Cardiac septum (tissue), 1 donor: Measurements from ENCODE around the gene EFCAB5. TPM values are rescaled to one million over a fixed set of nuclear protein-coding genes. Genes with fewer than 3 reads are reported as not detected.
"Not testable (repeated sequence)": the region's sequence is repeated elsewhere in the genome, so short reads cannot be mapped to it uniquely, and the experiment has no call there.

Source experiments
- DNase-seq: peaks from one replicate; pipeline ENCODE4 v3.0.0-alpha.2; 2020; ENCODE audit warnings: low spot score
- intact Hi-C: fragments of 100-400 bp; cut with DNase I; formaldehyde crosslinking; loops from one replicate; pipeline ENCODE4 v1.14.0; 2022
- microRNA-seq: library from miRNA; unstranded; fragments of <30 nt; microRNA quantifications from one replicate; pipeline ENCODE4 v1.2.0, GENCODE V29; 2020
- total RNA-seq: library from RNA; stranded (reverse); fragmentation: NEBNext Ultra II Directional; extraction: Animal tissue kit (Norgen Biotek cat#: 25700); gene quantifications from one replicate; pipeline ENCODE4 v1.2.1, GENCODE V29; 2021
- donor health status: DM: no; HTN: no; CAD: no.

EFCAB5 gene
- total RNA-seq, 1 donor from 2014 or later, result not detected

DNA sequence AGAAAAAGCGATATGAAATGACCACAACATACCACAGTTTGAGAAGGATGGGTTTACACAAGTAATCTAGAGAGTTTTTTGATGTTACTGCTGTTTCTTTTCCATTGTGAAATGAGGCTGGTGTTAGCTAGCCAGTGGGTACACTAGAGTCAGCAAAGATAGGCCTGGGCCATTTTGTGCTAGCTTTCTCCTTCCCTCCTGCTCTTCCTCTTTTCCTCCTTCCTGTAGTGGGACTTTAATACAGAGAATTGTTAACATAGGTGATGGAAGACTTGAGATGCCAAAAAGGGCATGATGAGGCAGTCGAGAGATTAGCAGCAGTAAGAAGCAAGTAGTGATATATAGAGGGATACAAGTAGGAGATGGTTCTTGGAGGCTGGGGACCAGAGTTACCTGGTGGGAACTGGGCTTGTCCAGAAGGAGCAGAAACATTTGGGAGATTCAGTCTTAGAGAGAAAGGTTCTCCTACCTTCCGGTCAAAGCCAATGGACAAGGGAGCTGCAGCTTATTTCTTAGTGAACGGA is 182.9 kb downstream of the EFCAB5 start:
- intact Hi-C loops, result no loop called here
- DNase-seq, result no peak

DNA sequence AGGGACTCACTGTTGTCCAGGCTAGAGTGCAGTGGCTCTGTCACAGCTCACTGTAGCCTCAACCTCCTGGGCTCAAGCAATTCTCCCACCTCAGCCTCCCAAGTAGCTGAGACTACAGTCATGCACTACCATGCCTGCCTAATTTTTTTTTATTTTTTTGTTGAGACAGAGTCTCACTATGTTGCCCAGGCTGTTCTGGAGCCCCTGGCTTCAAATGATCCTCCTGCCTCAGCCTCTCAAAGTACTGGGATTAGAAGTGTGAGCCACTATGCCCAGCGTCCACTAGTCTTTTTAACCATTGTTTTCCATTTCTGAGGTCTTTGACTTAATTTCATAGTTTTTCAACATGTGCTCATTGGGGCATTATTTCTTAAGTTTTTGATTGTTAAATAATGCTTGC is 188.7 kb downstream of the EFCAB5 start:
- intact Hi-C loops, result loop anchor here (10.0 kb wide), 1 partner anchor 55 kb away; no protein-coding TSS in a partner anchor
- no peak for DNase-seq

DNA sequence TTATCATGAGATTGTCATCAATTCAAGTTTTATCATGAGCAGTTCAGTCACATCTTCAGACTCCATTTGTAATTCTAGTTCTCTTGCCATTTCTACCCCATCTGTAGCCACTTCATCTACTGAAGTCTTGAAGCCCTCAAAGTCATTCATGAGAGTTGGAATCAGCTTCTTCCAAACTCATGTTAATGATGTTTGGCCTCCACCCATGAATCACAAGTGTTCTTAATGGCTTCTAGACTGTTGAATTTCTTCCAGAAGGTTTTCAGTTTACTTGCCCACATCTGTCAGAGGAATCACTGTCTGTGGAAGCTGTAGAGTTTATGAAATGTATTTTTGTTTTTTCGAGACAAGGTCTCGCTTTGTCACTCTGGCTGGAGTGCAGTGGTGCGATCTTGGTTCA is 191.2 kb downstream of the EFCAB5 start:
- intact Hi-C loops, result loop anchor here (10.0 kb wide), 1 partner anchor 52 kb away; no protein-coding TSS in a partner anchor
- DNase-seq, result no peak

DNA sequence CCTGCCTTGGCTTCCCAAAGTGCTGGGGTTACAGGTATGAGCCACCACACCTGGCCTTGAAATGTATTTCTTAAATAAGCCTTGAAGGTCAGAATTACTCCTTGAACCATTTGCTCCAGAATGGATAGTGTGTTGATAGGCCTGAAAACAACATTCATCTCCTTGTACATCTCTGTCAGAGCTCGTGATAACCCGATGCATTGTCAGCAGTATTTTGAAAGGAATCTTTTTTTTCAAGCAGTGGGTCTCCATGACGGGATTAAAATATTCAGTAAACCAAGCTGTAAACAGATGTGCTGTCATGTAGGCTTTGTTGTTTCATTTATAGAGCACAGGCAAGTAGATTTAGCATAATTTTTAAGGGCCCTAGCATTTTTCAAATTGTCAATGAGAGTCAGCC is 191.8 kb downstream of the EFCAB5 start:
- no peak for DNase-seq
- intact Hi-C loops, result loop anchor here (10.0 kb wide), 1 partner anchor 52 kb away; no protein-coding TSS in a partner anchor

DNA sequence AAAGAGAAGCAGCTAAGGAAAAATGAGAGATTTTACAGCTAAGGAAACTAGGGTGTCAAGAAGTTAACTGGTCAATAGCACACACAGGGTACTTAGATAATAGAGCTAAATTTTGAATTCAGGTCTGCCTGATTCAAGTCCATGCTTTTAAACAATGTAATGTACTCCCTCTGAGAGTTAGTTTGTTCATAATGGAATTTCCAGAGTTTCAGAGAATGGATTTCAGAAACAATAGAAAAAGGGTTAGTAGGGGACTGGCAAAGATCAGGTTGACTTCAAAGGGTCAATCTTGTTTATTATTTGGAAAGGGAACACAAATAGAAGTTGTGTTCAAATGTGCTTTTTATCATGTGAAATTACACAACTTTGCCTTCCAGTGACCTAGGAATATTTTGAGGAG is 193.1 kb downstream of the EFCAB5 start:
- DNase-seq, result no peak
- intact Hi-C loops, result loop anchor here (10.0 kb wide), 1 partner anchor 50 kb away; no protein-coding TSS in a partner anchor

DNA sequence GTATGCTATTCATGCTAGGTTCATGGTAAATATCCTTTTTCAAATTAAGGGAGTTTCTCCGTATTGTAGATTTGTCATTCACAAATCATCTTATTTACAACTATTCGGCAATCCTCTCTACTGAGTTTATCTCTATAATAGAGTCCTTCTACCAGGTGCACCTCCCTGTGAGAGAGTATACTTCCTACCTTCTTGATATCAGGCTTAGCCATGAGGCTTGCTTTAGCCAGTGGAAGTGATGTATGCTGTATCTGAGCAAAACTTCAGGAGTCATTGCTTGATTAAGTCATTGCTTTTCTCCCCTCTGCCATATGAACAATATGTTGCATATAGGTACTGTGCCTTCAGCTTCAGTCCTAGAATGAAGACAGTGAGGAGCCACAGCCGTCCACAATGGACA is 195.7 kb downstream of the EFCAB5 start:
- no peak for DNase-seq
- intact Hi-C loops, result loop anchor here (10.0 kb wide), 1 partner anchor 48 kb away; no protein-coding TSS in a partner anchor

DNA sequence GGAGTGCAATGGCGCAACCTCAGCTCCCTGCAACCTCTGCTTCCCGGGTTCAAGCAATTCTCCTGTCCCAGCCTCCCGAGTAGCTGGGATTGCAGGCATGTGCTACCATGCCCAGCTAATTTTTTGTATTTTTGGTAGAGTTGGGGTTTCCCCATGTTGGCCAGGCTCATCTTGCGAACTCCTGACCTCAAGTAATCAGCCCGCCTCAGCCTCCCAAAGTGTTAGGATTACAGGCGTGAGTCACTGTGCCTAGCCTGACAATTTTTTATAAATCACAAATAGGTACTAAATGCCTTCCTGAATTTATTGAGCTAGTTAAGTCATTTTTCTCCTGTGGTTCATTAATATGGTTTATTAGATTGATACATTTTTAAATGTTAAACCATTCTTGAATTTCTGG is 206.4 kb downstream of the EFCAB5 start:
- intact Hi-C loops, DNase-seq: not testable (repeated sequence)

DNA sequence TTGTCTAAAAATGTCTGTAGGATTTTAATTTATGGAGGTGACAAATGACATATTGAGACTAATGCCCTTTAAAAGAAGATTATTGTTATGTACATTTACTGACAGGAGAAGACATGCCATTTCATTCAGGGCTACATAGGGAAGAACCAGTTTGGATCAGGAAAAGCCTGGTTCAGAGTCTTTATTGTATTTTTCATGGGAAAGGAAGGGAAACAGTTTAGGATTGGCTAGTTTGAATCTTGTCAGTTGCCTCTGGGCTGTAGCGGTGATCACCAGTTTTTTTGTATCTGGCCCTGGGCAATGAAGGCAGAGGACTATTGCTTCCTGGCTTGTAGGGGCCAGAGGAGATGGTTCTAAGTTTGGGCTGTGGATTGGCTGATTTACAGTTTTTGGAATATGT is 206.9 kb downstream of the EFCAB5 start:
- no peak for DNase-seq
- intact Hi-C loops, result no loop called here

DNA sequence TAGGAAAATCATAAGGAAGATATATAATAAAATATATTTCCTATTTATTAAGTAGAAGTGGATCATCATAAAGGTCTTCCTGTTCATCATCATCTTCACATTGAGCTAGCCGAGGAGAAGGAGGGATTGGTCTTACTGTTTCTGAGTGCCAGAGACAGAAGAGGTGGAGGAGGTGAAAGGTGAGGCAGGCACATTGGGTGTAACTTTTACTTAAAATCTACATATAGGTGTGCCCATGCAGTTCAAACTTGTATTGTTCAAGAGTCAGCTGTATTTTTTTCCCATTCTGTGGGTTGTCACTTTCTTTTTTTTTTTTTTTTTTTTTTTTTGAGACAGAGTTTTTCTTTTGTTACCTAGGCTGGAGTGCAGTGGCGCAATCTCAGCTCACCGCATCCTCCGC is 210.0 kb downstream of the EFCAB5 start:
- intact Hi-C loops, result no loop called here
- DNase-seq, result no peak

DNA sequence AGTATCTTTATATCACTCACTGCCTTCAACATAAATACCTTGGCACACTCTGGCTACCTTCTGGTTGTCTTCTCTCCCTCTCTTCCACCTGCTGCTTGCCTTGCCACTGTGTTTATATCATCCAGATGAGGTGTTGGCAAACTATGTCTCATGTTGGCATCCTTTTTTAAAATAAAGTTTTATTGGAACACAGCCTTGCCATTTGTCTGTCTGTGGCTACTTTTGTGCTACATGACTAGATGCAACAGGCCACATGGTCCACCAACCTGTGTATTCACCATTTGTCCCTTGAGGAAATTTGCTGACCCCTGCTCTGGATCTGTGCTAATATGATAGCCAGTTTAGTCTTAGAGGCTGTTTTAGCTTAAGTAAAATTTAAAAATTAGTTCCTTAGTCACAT is 212.0 kb downstream of the EFCAB5 start:
- intact Hi-C loops, result no loop called here
- DNase-seq, result no peak

DNA sequence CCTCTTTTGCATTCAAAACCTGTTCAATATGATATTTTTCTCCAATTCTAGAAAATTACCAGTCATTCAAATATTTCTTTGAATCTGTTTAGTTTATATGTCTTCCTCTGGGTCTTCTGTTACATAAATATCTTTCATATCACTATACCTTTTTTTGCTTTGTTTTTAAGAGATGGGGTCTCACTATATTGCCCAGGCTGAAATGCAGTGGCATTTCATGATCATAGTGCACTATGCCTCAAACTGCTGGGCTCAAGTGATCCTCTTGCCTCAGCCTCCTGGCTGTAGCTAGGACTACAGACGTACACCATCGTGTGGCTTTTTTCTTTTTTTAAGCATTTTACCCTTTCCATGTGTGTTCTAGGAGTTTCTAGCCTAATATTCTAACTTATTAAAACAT is 214.0 kb downstream of the EFCAB5 start:
- DNase-seq, result no peak
- intact Hi-C loops, result no loop called here

Small RNA genes within 50 kb of the gene (microRNA-seq; reads per million reads assigned to microRNA genes)
- gene MIR423, result not detected

Other genes with a start within 250 kb of the EFCAB5 start
- 38.8 TPM for gene SSH2, start 11.4 kb upstream of the EFCAB5 start, total RNA-seq
- gene NSRP1, start 175.2 kb downstream of the EFCAB5 start, total RNA-seq, result 35.7 TPM